HG03442 (cell line): Measurements from ENCODE around the gene PACRG.
A peak's percentile ranks its signal among the peaks of the same experiment; 100 is the strongest.

Source experiments
- ATAC-seq: cut with Tn5 transposase; IDR thresholded peaks from one replicate; pipeline ENCODE4 v1.9.1; 2021; ENCODE audit warnings: mild to moderate bottlenecking, moderate library complexity; ENCODE audit not compliant: unreplicated experiment

PACRG gene

GRCh38 chr6:162998777-162999176 lies 271.0 kb downstream of the PACRG start:
- ATAC-seq, result no peak

GRCh38 chr6:162999575-163000285 lies 272.0 kb downstream of the PACRG start:
- ATAC-seq, result no peak

- ATAC-seq, result peak; percentile 99
These were observed 273.6 kb downstream of the PACRG start for GRCh38 chr6:163001330-163001729.

- ATAC-seq, result no peak
These were observed 280.4 kb downstream of the PACRG start for GRCh38 chr6:163008186-163008585.

GRCh38 chr6:163008626-163009025 lies 280.9 kb downstream of the PACRG start:
- ATAC-seq, result no peak

GRCh38 chr6:163010145-163010544 lies 282.4 kb downstream of the PACRG start:
- ATAC-seq, result no peak

GRCh38 chr6:163014736-163015135 lies 287.0 kb downstream of the PACRG start:
- no peak for ATAC-seq

- no peak for ATAC-seq
These were observed 290.0 kb downstream of the PACRG start for GRCh38 chr6:163017801-163018200.

GRCh38 chr6:163019926-163020325 lies 292.2 kb downstream of the PACRG start:
- ATAC-seq, result no peak

- no peak for ATAC-seq
These were observed 293.3 kb downstream of the PACRG start for GRCh38 chr6:163021054-163021453.

GRCh38 chr6:163023700-163024099 lies 295.9 kb downstream of the PACRG start:
- no peak for ATAC-seq

- ATAC-seq, result no peak
These were observed 299.1 kb downstream of the PACRG start for GRCh38 chr6:163026893-163027292.

- no peak for ATAC-seq
These were observed 303.2 kb downstream of the PACRG start for GRCh38 chr6:163030980-163031379.

GRCh38 chr6:163031931-163032330 lies 304.2 kb downstream of the PACRG start:
- ATAC-seq, result no peak

- ATAC-seq, result no peak
These were observed 308.4 kb downstream of the PACRG start for GRCh38 chr6:163036160-163036645.

GRCh38 chr6:163038317-163038716 lies 310.5 kb downstream of the PACRG start:
- no peak for ATAC-seq

- no peak for ATAC-seq
These were observed 320.6 kb downstream of the PACRG start for GRCh38 chr6:163048345-163048744.

- ATAC-seq, result no peak
These were observed 326.0 kb downstream of the PACRG start for GRCh38 chr6:163053667-163054344.

- no peak for ATAC-seq
These were observed 326.9 kb downstream of the PACRG start for GRCh38 chr6:163054641-163055040.

GRCh38 chr6:163057260-163057659 lies 329.5 kb downstream of the PACRG start:
- no peak for ATAC-seq

GRCh38 chr6:163062790-163063189 lies 335.0 kb downstream of the PACRG start:
- ATAC-seq, result no peak

GRCh38 chr6:163063561-163063960 lies 335.8 kb downstream of the PACRG start:
- no peak for ATAC-seq
